ENCODE results near the gene NCKAP1. TPM values are rescaled to one million over a fixed set of nuclear protein-coding genes. Genes with fewer than 3 reads are reported as not detected.
"Not testable (repeated sequence)": the region's sequence is repeated elsewhere in the genome, so short reads cannot be mapped to it uniquely, and the experiment has no call there.

The NCKAP1 gene
- total RNA-seq, 2 donors from 2014 or later, result 107 to 113 TPM

GRCh38 chr2:182895798-182896197 is 142.5 kb downstream of the NCKAP1 start:
- Histone ChIP-seq H3K27ac (no peak overlapping the region), H3K9me3 (no peaks in the 10 kb centered on the region), H3K4me3 (no peak overlapping the region), H3K4me1 (no peaks in the 10 kb centered on the region), H3K27me3 (no peaks in the 10 kb centered on the region), H3K36me3 (no peaks in the 10 kb centered on the region)
- no peak for DNase-seq (ENCODE audit: low spot score)
- no peak for TF ChIP-seq CTCF (IDR thresholded peaks at IDR 0.05)

DNA sequence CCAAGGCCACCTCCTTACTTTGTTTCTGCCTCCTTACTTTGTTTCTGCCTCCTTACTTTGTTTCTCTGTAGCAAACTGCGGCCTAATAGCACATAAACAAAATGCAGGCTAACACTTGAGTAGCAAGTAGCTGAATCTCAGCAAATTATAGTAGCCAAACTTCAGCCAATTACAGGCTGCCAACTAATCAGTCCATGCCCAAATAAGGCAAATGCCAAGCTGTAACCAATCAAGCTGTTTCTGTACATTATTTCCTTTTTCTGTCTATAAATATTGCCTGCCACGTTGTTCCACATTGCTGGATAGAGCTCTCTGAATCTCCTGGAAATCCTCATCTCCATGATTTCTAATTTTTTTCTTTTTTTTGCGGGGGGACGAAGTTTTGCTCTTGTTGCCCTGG is 143.1 kb downstream of the NCKAP1 start:
- Histone ChIP-seq H3K4me1 (no peaks in the 10 kb centered on the region), H3K4me3 (no peak overlapping the region), H3K27me3 (no peaks in the 10 kb centered on the region), H3K9me3 (no peaks in the 10 kb centered on the region), H3K36me3 (no peaks in the 10 kb centered on the region), H3K27ac (no peak overlapping the region)
- no peak for TF ChIP-seq CTCF (IDR thresholded peaks at IDR 0.05)
- DNase-seq (ENCODE audit: low spot score), result no peak

DNA sequence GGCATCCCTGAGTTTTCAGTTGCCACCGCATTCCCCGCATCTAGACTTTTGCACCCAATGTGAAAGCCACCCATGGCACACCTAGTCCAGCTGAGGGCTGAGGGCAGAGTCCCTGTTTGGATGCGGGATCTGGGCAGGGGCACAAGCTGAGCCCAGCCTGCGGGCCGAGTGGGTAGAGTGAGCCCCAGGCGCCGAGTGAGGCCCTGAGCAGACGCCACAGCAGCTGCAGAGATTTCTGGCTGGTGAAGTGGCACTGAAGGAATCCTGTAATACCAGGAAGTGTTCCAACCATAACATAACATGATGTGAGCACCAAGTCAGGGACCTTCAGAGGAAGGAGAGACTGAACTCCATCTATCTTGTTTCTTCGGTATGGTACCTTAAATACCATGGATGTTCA is 144.1 kb downstream of the NCKAP1 start:
- Histone ChIP-seq H3K36me3 (no peaks in the 10 kb centered on the region), H3K27me3 (no peaks in the 10 kb centered on the region), H3K4me3 (no peak overlapping the region), H3K4me1 (no peaks in the 10 kb centered on the region), H3K27ac (no peak overlapping the region), H3K9me3 (no peaks in the 10 kb centered on the region)
- no peak for TF ChIP-seq CTCF (IDR thresholded peaks at IDR 0.05)
- DNase-seq (ENCODE audit: low spot score), result no peak

GRCh38 chr2:182893666-182894065 is 144.6 kb downstream of the NCKAP1 start:
- no peak overlapping the region for H3K27ac ChIP-seq
- no peak for DNase-seq (ENCODE audit: low spot score)
- no peak for TF ChIP-seq CTCF (IDR thresholded peaks at IDR 0.05)

GRCh38 chr2:182893035-182893434 is 145.2 kb downstream of the NCKAP1 start:
- not testable (repeated sequence) for H3K4me3 ChIP-seq; H3K4me1 ChIP-seq; DNase-seq (ENCODE audit: low spot score); H3K36me3 ChIP-seq; H3K9me3 ChIP-seq; H3K27ac ChIP-seq; H3K27me3 ChIP-seq

More at GRCh38 chr2:182893666-182894065, 144.6 kb downstream of the NCKAP1 start:
- H3K4me1 ChIP-seq, result no peaks in the 10 kb centered on the region
- no peaks in the 10 kb centered on the region for H3K36me3 ChIP-seq
- no peaks in the 10 kb centered on the region for H3K27me3 ChIP-seq
- H3K9me3 ChIP-seq, result no peaks in the 10 kb centered on the region
- H3K4me3 ChIP-seq, result no peak overlapping the region

GRCh38 chr2:182891611-182892010 is 146.6 kb downstream of the NCKAP1 start:
- no peak for DNase-seq (ENCODE audit: low spot score)
- Histone ChIP-seq H3K4me1 (no peaks in the 10 kb centered on the region), H3K9me3 (no peaks in the 10 kb centered on the region), H3K36me3 (no peaks in the 10 kb centered on the region), H3K27me3 (no peaks in the 10 kb centered on the region), H3K4me3 (no peak overlapping the region), H3K27ac (no peak overlapping the region)
- TF ChIP-seq CTCF (IDR thresholded peaks at IDR 0.05), result no peak
